ENCODE measurements around the gene PLXNA2. TPM values are rescaled to one million over a fixed set of nuclear protein-coding genes. Genes with fewer than 3 reads are reported as not detected.

The PLXNA2 gene
- total RNA-seq, 1 donor from 2014 or later = 17.7 TPM

GRCh38 chr1:208068908-208069307 is 175.3 kb downstream of the PLXNA2 start:
- Mint-ChIP-seq H3K36me3 (ENCODE audit: low read depth, unreplicated experiment) (no peaks in the 10 kb centered on the region), H3K4me1 (ENCODE audit: low read depth, unreplicated experiment) (peaks cover 17% of the 10 kb centered on the region), H3K27ac (ENCODE audit: unreplicated experiment) (no peak overlapping the region), H3K4me3 (ENCODE audit: unreplicated experiment) (no peak overlapping the region), H3K9me3 (ENCODE audit: unreplicated experiment) (peaks cover 3% of the 10 kb centered on the region), H3K27me3 (ENCODE audit: low read depth, unreplicated experiment) (peaks cover 11% of the 10 kb centered on the region)
- no peak overlapping the region for H2AFZ ChIP-seq (ENCODE audit: low read depth, low read length)
- H3K4me2 ChIP-seq (ENCODE audit: low read length) = no peak overlapping the region
- H3K9ac ChIP-seq (ENCODE audit: low read length) = no peak overlapping the region
- no peaks in the 10 kb centered on the region for H4K20me1 ChIP-seq (ENCODE audit: insufficient read depth, low read length)
- no peaks in the 10 kb centered on the region for H3K27me3 ChIP-seq (ENCODE audit: insufficient read depth, low read length)
- TF ChIP-seq CTCF (IDR thresholded peaks at IDR 0.05; ENCODE audit: insufficient read depth, low read depth, low read length) (no peak), EZH2 (IDR thresholded peaks at IDR 0.05; ENCODE audit: insufficient read depth, low read length) (no peak)
- no peak for DNase-seq (ENCODE audit: low read depth)
- H3K36me3 ChIP-seq (ENCODE audit: insufficient read depth, low read length) = peaks cover 3% of the 10 kb centered on the region
- H3K9me3 ChIP-seq (ENCODE audit: insufficient read depth, low read depth, low read length) = no peaks in the 10 kb centered on the region
- peaks cover 4% of the 10 kb centered on the region for H3K4me1 ChIP-seq (ENCODE audit: insufficient read depth, low read length)
- H3K79me2 ChIP-seq (ENCODE audit: insufficient read depth, low read length) = no peaks in the 10 kb centered on the region
- H3K27ac ChIP-seq (ENCODE audit: low read depth, low read length) = no peak overlapping the region
- H3K4me3 ChIP-seq (ENCODE audit: insufficient read depth, low read depth, low read length) = no peak overlapping the region
- FAIRE-seq = no peak

GRCh38 chr1:208068407-208068806 is 175.8 kb downstream of the PLXNA2 start:
- Mint-ChIP-seq H3K4me1 (ENCODE audit: low read depth, unreplicated experiment) (peaks cover 17% of the 10 kb centered on the region), H3K27me3 (ENCODE audit: low read depth, unreplicated experiment) (peaks cover 12% of the 10 kb centered on the region), H3K4me3 (ENCODE audit: unreplicated experiment) (no peak overlapping the region), H3K9me3 (ENCODE audit: unreplicated experiment) (peaks cover 3% of the 10 kb centered on the region), H3K27ac (ENCODE audit: unreplicated experiment) (no peak overlapping the region), H3K36me3 (ENCODE audit: low read depth, unreplicated experiment) (no peaks in the 10 kb centered on the region)
- H3K27me3 ChIP-seq (ENCODE audit: insufficient read depth, low read length) = no peaks in the 10 kb centered on the region
- no peaks in the 10 kb centered on the region for H3K9me3 ChIP-seq (ENCODE audit: insufficient read depth, low read depth, low read length)
- H3K9ac ChIP-seq (ENCODE audit: low read length) = no peak overlapping the region
- H3K4me1 ChIP-seq (ENCODE audit: insufficient read depth, low read length) = peaks cover 4% of the 10 kb centered on the region
- no peak overlapping the region for H3K27ac ChIP-seq (ENCODE audit: low read depth, low read length)
- FAIRE-seq (no peak), DNase-seq (ENCODE audit: low read depth) (no peak)
- no peak for TF ChIP-seq CTCF (IDR thresholded peaks at IDR 0.05; ENCODE audit: insufficient read depth, low read depth, low read length)
- TF ChIP-seq EZH2 (IDR thresholded peaks at IDR 0.05; ENCODE audit: insufficient read depth, low read length) = no peak
- H2AFZ ChIP-seq (ENCODE audit: low read depth, low read length) = no peak overlapping the region
- H3K79me2 ChIP-seq (ENCODE audit: insufficient read depth, low read length) = no peaks in the 10 kb centered on the region
- H3K4me2 ChIP-seq (ENCODE audit: low read length) = no peak overlapping the region
- no peaks in the 10 kb centered on the region for H4K20me1 ChIP-seq (ENCODE audit: insufficient read depth, low read length)
- H3K4me3 ChIP-seq (ENCODE audit: insufficient read depth, low read depth, low read length) = no peak overlapping the region
- H3K36me3 ChIP-seq (ENCODE audit: insufficient read depth, low read length) = peaks cover 3% of the 10 kb centered on the region

GRCh38 chr1:208066583-208066982 is 177.6 kb downstream of the PLXNA2 start:
- H3K4me3 Mint-ChIP-seq (ENCODE audit: unreplicated experiment) = no peak overlapping the region
- H3K9me3 Mint-ChIP-seq (ENCODE audit: unreplicated experiment) = peaks cover 3% of the 10 kb centered on the region
- no peak overlapping the region for H3K4me3 ChIP-seq (ENCODE audit: insufficient read depth, low read depth, low read length)
- DNase-seq (ENCODE audit: low read depth) = no peak
- no peaks in the 10 kb centered on the region for H3K9me3 ChIP-seq (ENCODE audit: insufficient read depth, low read depth, low read length)
- H3K27me3 Mint-ChIP-seq (ENCODE audit: low read depth, unreplicated experiment) = peaks cover 18% of the 10 kb centered on the region
- H3K79me2 ChIP-seq (ENCODE audit: insufficient read depth, low read length) = no peaks in the 10 kb centered on the region
- no peak overlapping the region for H3K4me2 ChIP-seq (ENCODE audit: low read length)
- H3K9ac ChIP-seq (ENCODE audit: low read length) = no peak overlapping the region
- H2AFZ ChIP-seq (ENCODE audit: low read depth, low read length) = no peak overlapping the region
- TF ChIP-seq EZH2 (IDR thresholded peaks at IDR 0.05; ENCODE audit: insufficient read depth, low read length) = no peak
- no peak for TF ChIP-seq CTCF (IDR thresholded peaks at IDR 0.05; ENCODE audit: insufficient read depth, low read depth, low read length)
- H3K27ac ChIP-seq (ENCODE audit: low read depth, low read length) = no peak overlapping the region
- peaks cover 4% of the 10 kb centered on the region for H3K4me1 ChIP-seq (ENCODE audit: insufficient read depth, low read length)
- no peak for FAIRE-seq
- H3K4me1 Mint-ChIP-seq (ENCODE audit: low read depth, unreplicated experiment) = peaks cover 17% of the 10 kb centered on the region
- no peaks in the 10 kb centered on the region for H3K36me3 Mint-ChIP-seq (ENCODE audit: low read depth, unreplicated experiment)
- H3K27ac Mint-ChIP-seq (ENCODE audit: unreplicated experiment) = no peak overlapping the region
- peaks cover 5% of the 10 kb centered on the region for H3K36me3 ChIP-seq (ENCODE audit: insufficient read depth, low read length)
- no peaks in the 10 kb centered on the region for H4K20me1 ChIP-seq (ENCODE audit: insufficient read depth, low read length)
- H3K27me3 ChIP-seq (ENCODE audit: insufficient read depth, low read length) = no peaks in the 10 kb centered on the region

All from astrocyte (in vitro differentiated cells and primary cell).